Thyroid gland (tissue), 4 donors: Measurements from ENCODE around the gene IPO5.

Experiments
- POLR2A ChIP-seq, 2 donors: fragments of 450-650 bp; IDR thresholded peaks; one replicate each; pipeline ENCODE4 v1.6.1; 2017; ENCODE audit warnings: antibody characterized with exemption in 2 of 2, mild to moderate bottlenecking in 2 of 2, moderate library complexity in 1 of 2
- TF ChIP-seq, protein P1 (sequence below), 6 experiments: fragments of 200-600 bp in 3 of 6; fragments of 450-650 bp in 3 of 6; sonication (generic) in 3 of 6; IDR thresholded peaks; one replicate each; pipeline ENCODE4 v1.5.1; 2016 to 2019; ENCODE audit warnings: antibody characterized with exemption in 6 of 6, mild to moderate bottlenecking in 2 of 6, inconsistent platforms in 1 of 6, moderate library complexity in 1 of 6

DNA sequence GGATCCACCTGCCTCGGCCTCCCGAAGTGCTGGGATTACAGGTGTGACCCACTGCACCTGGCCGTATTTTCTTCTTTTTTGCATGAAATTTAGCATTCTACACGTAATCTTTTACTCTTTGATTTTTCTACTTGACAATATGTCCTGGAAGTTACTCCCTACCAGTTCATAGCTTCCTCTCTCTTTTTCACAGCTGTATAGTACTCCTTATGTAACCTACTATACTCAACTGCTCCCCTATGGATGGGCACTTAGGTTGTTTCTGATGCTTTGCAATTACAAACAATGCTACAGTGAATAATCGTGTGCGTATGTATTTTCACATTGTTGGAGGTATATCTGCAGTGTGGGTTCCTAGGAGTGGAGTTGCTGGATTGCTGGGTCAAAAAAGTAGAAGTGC, 98.9 kb downstream of the IPO5 start:
- TF ChIP-seq, protein P1, sequence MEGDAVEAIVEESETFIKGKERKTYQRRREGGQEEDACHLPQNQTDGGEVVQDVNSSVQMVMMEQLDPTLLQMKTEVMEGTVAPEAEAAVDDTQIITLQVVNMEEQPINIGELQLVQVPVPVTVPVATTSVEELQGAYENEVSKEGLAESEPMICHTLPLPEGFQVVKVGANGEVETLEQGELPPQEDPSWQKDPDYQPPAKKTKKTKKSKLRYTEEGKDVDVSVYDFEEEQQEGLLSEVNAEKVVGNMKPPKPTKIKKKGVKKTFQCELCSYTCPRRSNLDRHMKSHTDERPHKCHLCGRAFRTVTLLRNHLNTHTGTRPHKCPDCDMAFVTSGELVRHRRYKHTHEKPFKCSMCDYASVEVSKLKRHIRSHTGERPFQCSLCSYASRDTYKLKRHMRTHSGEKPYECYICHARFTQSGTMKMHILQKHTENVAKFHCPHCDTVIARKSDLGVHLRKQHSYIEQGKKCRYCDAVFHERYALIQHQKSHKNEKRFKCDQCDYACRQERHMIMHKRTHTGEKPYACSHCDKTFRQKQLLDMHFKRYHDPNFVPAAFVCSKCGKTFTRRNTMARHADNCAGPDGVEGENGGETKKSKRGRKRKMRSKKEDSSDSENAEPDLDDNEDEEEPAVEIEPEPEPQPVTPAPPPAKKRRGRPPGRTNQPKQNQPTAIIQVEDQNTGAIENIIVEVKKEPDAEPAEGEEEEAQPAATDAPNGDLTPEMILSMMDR (IDR thresholded peaks at IDR 0.05), result no peak
- TF ChIP-seq POLR2A (IDR thresholded peaks at IDR 0.05), result no peak
